Osteocyte (in vitro differentiated cells): ENCODE data around the gene PARK7. TPM values are rescaled to one million over a fixed set of nuclear protein-coding genes. Genes with fewer than 3 reads are reported as not detected.

Source experiments
- DNase-seq: peaks from one replicate; pipeline ENCODE4 v3.0.0; 2021; ENCODE audit warnings: mixed read lengths; ENCODE audit not compliant: unreplicated experiment; ENCODE audit errors: extremely low spot score
- H3K27ac Mint-ChIP-seq: one replicate; pipeline ENCODE4 v1.8.0; 2021; ENCODE audit warnings: mild to moderate bottlenecking, mixed read lengths; ENCODE audit not compliant: unreplicated experiment
- H3K27me3 Mint-ChIP-seq: one replicate; pipeline ENCODE4 v1.8.0; 2021; ENCODE audit warnings: mixed read lengths; ENCODE audit not compliant: unreplicated experiment
- H3K36me3 Mint-ChIP-seq: one replicate; pipeline ENCODE4 v1.8.0; 2021; ENCODE audit warnings: mixed read lengths; ENCODE audit not compliant: unreplicated experiment
- H3K4me1 Mint-ChIP-seq: one replicate; pipeline ENCODE4 v1.8.0; 2021; ENCODE audit warnings: mixed read lengths; ENCODE audit not compliant: unreplicated experiment
- H3K4me3 Mint-ChIP-seq: one replicate; pipeline ENCODE4 v1.8.0; 2021; ENCODE audit warnings: mild to moderate bottlenecking, moderate library complexity, mixed read lengths; ENCODE audit not compliant: unreplicated experiment
- H3K9me3 Mint-ChIP-seq: one replicate; pipeline ENCODE4 v1.8.0; 2021; ENCODE audit warnings: mixed read lengths; ENCODE audit not compliant: unreplicated experiment
- total RNA-seq: library from RNA; stranded (reverse); gene quantifications from 2 replicates; pipeline ENCODE4 v1.2.1, GENCODE V29; 2021
- TF ChIP-seq, protein P1 (sequence below): fragments of 200-600 bp; sonication (generic); IDR thresholded peaks from 2 replicates; pipeline ENCODE4 v1.5.0; 2021; ENCODE audit warnings: antibody characterized with exemption, mild to moderate bottlenecking, moderate library complexity

PARK7 gene
- total RNA-seq, 1 donor from 2014 or later = 263 TPM

- Mint-ChIP-seq H3K27ac (peak overlapping the region; percentile 55), H3K27me3 (no peaks in the 10 kb centered on the region), H3K4me1 (peaks cover 78% of the 10 kb centered on the region), H3K4me3 (peak overlapping the region; percentile 5), H3K9me3 (no peaks in the 10 kb centered on the region), H3K36me3 (peaks cover 26% of the 10 kb centered on the region)
- DNase-seq = no peak
- TF ChIP-seq, protein P1, sequence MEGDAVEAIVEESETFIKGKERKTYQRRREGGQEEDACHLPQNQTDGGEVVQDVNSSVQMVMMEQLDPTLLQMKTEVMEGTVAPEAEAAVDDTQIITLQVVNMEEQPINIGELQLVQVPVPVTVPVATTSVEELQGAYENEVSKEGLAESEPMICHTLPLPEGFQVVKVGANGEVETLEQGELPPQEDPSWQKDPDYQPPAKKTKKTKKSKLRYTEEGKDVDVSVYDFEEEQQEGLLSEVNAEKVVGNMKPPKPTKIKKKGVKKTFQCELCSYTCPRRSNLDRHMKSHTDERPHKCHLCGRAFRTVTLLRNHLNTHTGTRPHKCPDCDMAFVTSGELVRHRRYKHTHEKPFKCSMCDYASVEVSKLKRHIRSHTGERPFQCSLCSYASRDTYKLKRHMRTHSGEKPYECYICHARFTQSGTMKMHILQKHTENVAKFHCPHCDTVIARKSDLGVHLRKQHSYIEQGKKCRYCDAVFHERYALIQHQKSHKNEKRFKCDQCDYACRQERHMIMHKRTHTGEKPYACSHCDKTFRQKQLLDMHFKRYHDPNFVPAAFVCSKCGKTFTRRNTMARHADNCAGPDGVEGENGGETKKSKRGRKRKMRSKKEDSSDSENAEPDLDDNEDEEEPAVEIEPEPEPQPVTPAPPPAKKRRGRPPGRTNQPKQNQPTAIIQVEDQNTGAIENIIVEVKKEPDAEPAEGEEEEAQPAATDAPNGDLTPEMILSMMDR = no peak
Measured at GRCh38 chr1:8017495-8018197, 56.1 kb downstream of the PARK7 start.

DNA sequence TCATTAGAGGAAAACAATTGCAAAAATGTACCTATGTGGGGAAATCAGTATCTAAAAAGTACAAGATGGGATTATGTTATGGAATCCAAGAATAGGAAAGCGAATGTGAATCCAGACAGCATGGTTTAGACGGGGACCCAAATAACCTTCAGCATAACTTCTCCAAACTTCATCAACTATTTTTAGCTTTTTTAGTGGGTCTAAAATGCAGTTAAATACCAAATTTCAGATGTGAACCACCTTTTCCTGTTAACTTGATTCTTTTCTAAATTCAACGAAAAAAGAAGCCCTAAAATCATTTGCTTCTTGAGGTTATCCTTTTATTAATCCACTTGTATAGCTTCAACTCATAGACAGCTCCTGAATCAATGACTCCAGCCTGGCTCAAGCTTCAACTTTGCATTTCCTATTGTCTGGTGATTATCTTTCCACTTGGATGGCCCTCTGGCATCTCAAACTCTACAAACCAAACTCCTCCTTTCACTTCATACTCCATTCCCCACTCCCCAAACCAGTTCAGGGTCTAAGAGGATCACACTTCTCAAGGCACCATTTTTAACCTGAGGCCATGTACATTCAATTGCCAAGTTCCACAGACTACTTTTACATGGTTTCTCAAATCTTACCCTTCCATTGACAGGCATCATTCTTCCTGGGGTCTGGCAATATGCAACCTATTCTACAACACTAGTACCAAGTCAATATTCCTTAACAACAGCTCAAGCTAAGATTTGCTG is 57.1 kb downstream of the PARK7 start:
- Mint-ChIP-seq H3K27ac (peak overlapping the region; percentile 64), H3K4me1 (peaks cover 88% of the 10 kb centered on the region), H3K9me3 (no peaks in the 10 kb centered on the region), H3K27me3 (no peaks in the 10 kb centered on the region), H3K4me3 (peak overlapping the region; percentile 23), H3K36me3 (peaks cover 19% of the 10 kb centered on the region)
- TF ChIP-seq, protein P1 = no peak
- DNase-seq = no peak

GRCh38 chr1:8019229-8019620 is 57.7 kb downstream of the PARK7 start:
- no peaks in the 10 kb centered on the region for H3K9me3 Mint-ChIP-seq
- DNase-seq = no peak
- H3K27ac Mint-ChIP-seq = peak overlapping the region; percentile 66
- H3K36me3 Mint-ChIP-seq = peaks cover 17% of the 10 kb centered on the region
- TF ChIP-seq, protein P1 = no peak
- H3K4me3 Mint-ChIP-seq = no peak overlapping the region
- no peaks in the 10 kb centered on the region for H3K27me3 Mint-ChIP-seq
- H3K4me1 Mint-ChIP-seq = peaks cover 93% of the 10 kb centered on the region

GRCh38 chr1:8020032-8020431 is 58.5 kb downstream of the PARK7 start:
- Mint-ChIP-seq H3K27ac (peak overlapping the region; percentile 46), H3K4me3 (peak overlapping the region; percentile 27)

More at GRCh38 chr1:8020032-8020431, 58.5 kb downstream of the PARK7 start:
- no peak for DNase-seq
- peaks cover 13% of the 10 kb centered on the region for H3K36me3 Mint-ChIP-seq
- TF ChIP-seq, protein P1 = no peak
- H3K4me1 Mint-ChIP-seq = peaks cover 97% of the 10 kb centered on the region
- H3K27me3 Mint-ChIP-seq = no peaks in the 10 kb centered on the region
- no peaks in the 10 kb centered on the region for H3K9me3 Mint-ChIP-seq
